HepG2 (cell line): ENCODE results near the gene SSNA1. TPM values are rescaled to one million over a fixed set of nuclear protein-coding genes. Genes with fewer than 3 reads are reported as not detected.
A peak's percentile ranks its signal among the peaks of the same experiment; 100 is the strongest.

Experiments used
- AKAP8 ChIP-seq: sonication (generic); formaldehyde crosslinking; IDR thresholded peaks from 2 replicates; pipeline ENCODE4 v1.5.1; 2020; ENCODE audit warnings: mild to moderate bottlenecking, missing genetic modification reagents
- CHD2 ChIP-seq: IDR thresholded peaks from 2 replicates; pipeline ENCODE4 v1.6.1; 2011; ENCODE audit warnings: low read depth, low read length, improper control_type of control experiment
- HMGA1 ChIP-seq: sonication (generic); formaldehyde crosslinking; conservative IDR thresholded peaks from 2 replicates; pipeline ENCODE4 v1.4.0; 2020; ENCODE audit warnings: missing genetic modification reagents
- LCORL ChIP-seq, 2 experiments: fragments of 450-650 bp in 1 of 2; sonication (generic) in 1 of 2; formaldehyde crosslinking in 1 of 2; IDR thresholded peaks; 2 replicates each; pipeline versions ENCODE4 v1.5.0 to v1.6.1; 2017 to 2020; ENCODE audit warnings: antibody characterized with exemption in 1 of 2, missing genetic modification reagents in 1 of 2
- MED8 ChIP-seq: sonication (generic); formaldehyde crosslinking; IDR thresholded peaks from 2 replicates; pipeline ENCODE4 v1.8.1; 2023; ENCODE audit warnings: mild to moderate bottlenecking, missing genetic modification reagents; ENCODE audit not compliant: insufficient replicate concordance
- NKX3-1 ChIP-seq: sonication (generic); formaldehyde crosslinking; IDR thresholded peaks from 2 replicates; pipeline ENCODE4 v1.5.0; 2020; ENCODE audit warnings: missing genetic modification reagents
- RXRA ChIP-seq: sonication (generic); formaldehyde crosslinking; IDR thresholded peaks from 2 replicates; pipeline ENCODE4 v1.5.1; 2020; ENCODE audit warnings: missing genetic modification reagents
- STAG1 ChIP-seq: sonication (generic); formaldehyde crosslinking; IDR thresholded peaks from 2 replicates; pipeline ENCODE4 v1.4.0; 2020; ENCODE audit warnings: missing genetic modification reagents
- TEAD3 ChIP-seq: optimal IDR thresholded peaks from 2 replicates; pipeline ENCODE3; 2016; ENCODE audit warnings: borderline replicate concordance
- U2AF2 ChIP-seq: fragments of 200-400 bp; formaldehyde crosslinking; IDR thresholded peaks from 2 replicates; pipeline ENCODE4 v1.6.1; 2017; ENCODE audit warnings: low read depth, mild to moderate bottlenecking, low read length
- ZMYM3 ChIP-seq: sonication (generic); formaldehyde crosslinking; IDR thresholded peaks from 2 replicates; pipeline ENCODE4 v1.5.1; 2020; ENCODE audit warnings: mild to moderate bottlenecking, missing genetic modification reagents
- ZNF329 ChIP-seq: sonication (generic); formaldehyde crosslinking; IDR thresholded peaks from 2 replicates; pipeline ENCODE4 v1.9.0; 2021; ENCODE audit warnings: low read depth, mild to moderate bottlenecking, missing genetic modification reagents
- ZNF33B ChIP-seq: sonication (generic); formaldehyde crosslinking; IDR thresholded peaks from 2 replicates; pipeline ENCODE4 v1.5.1; 2020; ENCODE audit warnings: mild to moderate bottlenecking, missing genetic modification reagents
- ZNF431 ChIP-seq: sonication (generic); formaldehyde crosslinking; IDR thresholded peaks from 2 replicates; pipeline ENCODE4 v1.9.0; 2022; ENCODE audit warnings: missing genetic modification reagents, low read depth, mild to moderate bottlenecking, borderline replicate concordance
- ZNF557 ChIP-seq: sonication (generic); formaldehyde crosslinking; IDR thresholded peaks from 2 replicates; pipeline ENCODE4 v1.4.0; 2020; ENCODE audit warnings: missing genetic modification reagents
- ZSCAN25 ChIP-seq: sonication (generic); formaldehyde crosslinking; IDR thresholded peaks from 2 replicates; pipeline ENCODE4 v1.8.0; 2022; ENCODE audit warnings: mild to moderate bottlenecking, missing genetic modification reagents
- polyA plus RNA-seq, 8 experiments: library from polyadenylated mRNA; depleted of rRNA in 3 of 8; stranded (reverse) in 7 of 8; unstranded in 1 of 8; fragments of >200 nt; fragmentation: Illumina TruSeq in 4 of 8; extraction: Trizol in 4 of 8; gene quantifications; 2 replicates each; pipeline versions ENCODE4 v1.2.1 to v1.2.3, GENCODE V29; 2011 to 2016; ENCODE audit warnings: low read depth in 4 of 8, missing spikeins in 1 of 8, mixed read lengths in 1 of 8; ENCODE audit not compliant: insufficient read depth in 1 of 8
- total RNA-seq, 5 experiments: library from RNA; depleted of rRNA; stranded (reverse); fragments of >200 nt; fragmentation: Illumina TruSeq; extraction: Trizol; gene quantifications; 2 replicates each; pipeline ENCODE4 v1.2.3, GENCODE V29; 2016; ENCODE audit warnings: low read depth in 1 of 5
- TF ChIP-seq, protein P1 (sequence below): sonication (generic); formaldehyde crosslinking; IDR thresholded peaks from 2 replicates; pipeline ENCODE4 v1.8.1; 2023; ENCODE audit warnings: mild to moderate bottlenecking, missing genetic modification reagents, borderline replicate concordance
- TF ChIP-seq, protein P2 (sequence below): sonication (generic); formaldehyde crosslinking; conservative IDR thresholded peaks from 2 replicates; pipeline ENCODE4 v1.4.0; 2020; ENCODE audit warnings: missing genetic modification reagents
- TF ChIP-seq, protein P3 (sequence below): IDR thresholded peaks from 2 replicates; pipeline ENCODE4 v1.6.1; 2016; ENCODE audit warnings: low read depth, control low read depth
- TF ChIP-seq, protein P4 (sequence below): sonication (generic); formaldehyde crosslinking; IDR thresholded peaks from 2 replicates; pipeline ENCODE4 v1.5.0; 2020; ENCODE audit warnings: missing genetic modification reagents
- TF ChIP-seq, protein P5 (sequence below): sonication (generic); formaldehyde crosslinking; IDR thresholded peaks from 2 replicates; pipeline ENCODE4 v1.5.0; 2020; ENCODE audit warnings: missing genetic modification reagents
- TF ChIP-seq, protein P6 (sequence below): sonication (generic); formaldehyde crosslinking; IDR thresholded peaks from 2 replicates; pipeline ENCODE4 v1.9.0; 2021; ENCODE audit warnings: missing genetic modification reagents, mild to moderate bottlenecking, borderline replicate concordance

SSNA1 gene
- total and polyA plus RNA-seq, 2 of the 13 experiments (the other 11 are each of a cell fraction or from before 2014, with no cell fraction given), result 35.9 to 49.4 TPM

DNA sequence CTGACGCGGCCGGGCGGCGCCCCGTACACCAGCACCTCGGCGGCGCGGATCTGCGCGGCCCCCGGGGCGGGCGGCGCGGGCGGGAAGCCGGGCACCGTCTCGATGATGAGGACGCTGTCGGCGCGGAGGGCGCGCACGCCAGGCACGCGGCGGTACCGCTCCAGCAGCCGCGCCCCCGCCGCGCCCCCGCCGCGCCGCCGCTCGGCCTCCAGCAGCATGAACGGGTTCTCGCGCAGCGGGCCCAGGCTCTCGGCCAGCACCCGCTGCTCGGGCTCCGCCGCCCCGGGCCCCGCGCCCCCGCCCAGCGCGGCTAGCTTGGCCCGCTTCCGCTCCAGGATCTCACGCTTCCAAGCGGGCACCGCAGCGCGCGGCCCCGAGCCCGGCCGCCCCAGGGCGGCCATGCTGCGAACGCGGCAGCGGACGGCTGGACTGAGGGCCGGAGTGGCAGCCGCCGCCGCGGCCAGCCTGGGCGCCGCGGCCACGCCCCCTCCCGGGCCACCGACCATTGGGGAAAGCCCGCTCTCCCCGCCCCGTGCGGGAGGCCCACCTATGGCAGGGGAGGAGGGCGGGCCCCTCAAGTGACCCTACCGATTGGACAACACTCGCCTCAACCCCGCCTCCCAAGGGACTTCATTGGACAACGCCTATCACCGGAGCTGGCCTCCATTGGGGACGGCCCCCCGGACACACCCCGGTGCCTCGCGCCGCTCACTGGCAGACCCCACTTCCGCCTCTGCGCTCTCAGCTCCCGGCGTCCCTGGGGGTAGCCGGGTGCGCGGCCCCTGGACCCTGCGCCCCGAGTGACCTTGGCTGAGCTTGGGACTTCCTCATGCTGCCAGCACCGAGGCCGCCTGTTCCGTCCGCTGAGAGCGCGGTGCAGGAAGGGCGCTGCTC is 12.1 kb downstream of the SSNA1 start, which contains the start of gene TPRN (continued):
- TF ChIP-seq ZMYM3 (CRISPR knock-in tag) (peak; percentile 62; the same call in 1 of the 2 replicates), ZNF329 (CRISPR knock-in tag) (no peak), TEAD3 (CRISPR knock-in tag) (peak; percentile 43), ZSCAN25 (CRISPR knock-in tag) (0 out of 2 replicates have a peak, but pooled peaks have one; percentile 31), U2AF2 (no peak), MED8 (no peak), STAG1 (CRISPR knock-in tag) (0 out of 2 replicates have a peak, but pooled peaks have one; percentile 10), NKX3-1 (no peak), HMGA1 (CRISPR knock-in tag) (no peak), AKAP8 (CRISPR knock-in tag) (peak; percentile 94), RXRA (peak; percentile 97), ZNF33B (CRISPR knock-in tag) (peak; percentile 28; the same call in 1 of the 2 replicates), LCORL (IDR thresholded peaks at IDR 0.05) (no peak), LCORL (CRISPR knock-in tag; IDR thresholded peaks at IDR 0.05) (peak; percentile 90), ZNF557 (CRISPR knock-in tag) (no peak), ZNF431 (CRISPR knock-in tag) (no peak), CHD2 (no peak)
- TF ChIP-seq, protein P1, sequence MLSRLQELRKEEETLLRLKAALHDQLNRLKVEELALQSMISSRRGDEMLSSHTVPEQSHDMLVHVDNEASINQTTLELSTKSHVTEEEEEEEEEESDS (CRISPR knock-in tag), result no peak
- TF ChIP-seq, protein P2, sequence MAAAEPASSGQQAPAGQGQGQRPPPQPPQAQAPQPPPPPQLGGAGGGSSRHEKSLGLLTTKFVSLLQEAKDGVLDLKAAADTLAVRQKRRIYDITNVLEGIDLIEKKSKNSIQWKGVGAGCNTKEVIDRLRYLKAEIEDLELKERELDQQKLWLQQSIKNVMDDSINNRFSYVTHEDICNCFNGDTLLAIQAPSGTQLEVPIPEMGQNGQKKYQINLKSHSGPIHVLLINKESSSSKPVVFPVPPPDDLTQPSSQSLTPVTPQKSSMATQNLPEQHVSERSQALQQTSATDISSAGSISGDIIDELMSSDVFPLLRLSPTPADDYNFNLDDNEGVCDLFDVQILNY (CRISPR knock-in tag), result 0 out of 2 replicates have a peak, but pooled peaks have one; percentile 29
- TF ChIP-seq, protein P3, sequence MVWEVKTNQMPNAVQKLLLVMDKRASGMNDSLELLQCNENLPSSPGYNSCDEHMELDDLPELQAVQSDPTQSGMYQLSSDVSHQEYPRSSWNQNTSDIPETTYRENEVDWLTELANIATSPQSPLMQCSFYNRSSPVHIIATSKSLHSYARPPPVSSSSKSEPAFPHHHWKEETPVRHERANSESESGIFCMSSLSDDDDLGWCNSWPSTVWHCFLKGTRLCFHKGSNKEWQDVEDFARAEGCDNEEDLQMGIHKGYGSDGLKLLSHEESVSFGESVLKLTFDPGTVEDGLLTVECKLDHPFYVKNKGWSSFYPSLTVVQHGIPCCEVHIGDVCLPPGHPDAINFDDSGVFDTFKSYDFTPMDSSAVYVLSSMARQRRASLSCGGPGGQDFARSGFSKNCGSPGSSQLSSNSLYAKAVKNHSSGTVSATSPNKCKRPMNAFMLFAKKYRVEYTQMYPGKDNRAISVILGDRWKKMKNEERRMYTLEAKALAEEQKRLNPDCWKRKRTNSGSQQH (CRISPR knock-in tag), result peak; percentile 68; the same call in 1 of the 2 replicates
- TF ChIP-seq, protein P4, sequence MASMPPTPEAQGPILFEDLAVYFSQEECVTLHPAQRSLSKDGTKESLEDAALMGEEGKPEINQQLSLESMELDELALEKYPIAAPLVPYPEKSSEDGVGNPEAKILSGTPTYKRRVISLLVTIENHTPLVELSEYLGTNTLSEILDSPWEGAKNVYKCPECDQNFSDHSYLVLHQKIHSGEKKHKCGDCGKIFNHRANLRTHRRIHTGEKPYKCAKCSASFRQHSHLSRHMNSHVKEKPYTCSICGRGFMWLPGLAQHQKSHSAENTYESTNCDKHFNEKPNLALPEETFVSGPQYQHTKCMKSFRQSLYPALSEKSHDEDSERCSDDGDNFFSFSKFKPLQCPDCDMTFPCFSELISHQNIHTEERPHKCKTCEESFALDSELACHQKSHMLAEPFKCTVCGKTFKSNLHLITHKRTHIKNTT (CRISPR knock-in tag), result no peak
- TF ChIP-seq, protein P5, sequence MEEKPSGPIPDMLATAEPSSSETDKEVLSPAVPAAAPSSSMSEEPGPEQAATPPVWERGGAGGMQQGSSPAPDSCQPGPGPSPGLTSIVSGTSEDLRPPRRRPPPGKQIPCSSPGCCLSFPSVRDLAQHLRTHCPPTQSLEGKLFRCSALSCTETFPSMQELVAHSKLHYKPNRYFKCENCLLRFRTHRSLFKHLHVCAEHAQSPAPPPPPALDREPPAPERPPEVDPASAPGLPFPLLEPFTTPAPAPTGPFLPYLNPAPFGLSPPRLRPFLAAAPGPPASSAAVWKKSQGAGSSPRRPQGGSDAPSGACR (CRISPR knock-in tag), result peak; percentile 70; the same call in 1 of the 2 replicates
- TF ChIP-seq, protein P6, sequence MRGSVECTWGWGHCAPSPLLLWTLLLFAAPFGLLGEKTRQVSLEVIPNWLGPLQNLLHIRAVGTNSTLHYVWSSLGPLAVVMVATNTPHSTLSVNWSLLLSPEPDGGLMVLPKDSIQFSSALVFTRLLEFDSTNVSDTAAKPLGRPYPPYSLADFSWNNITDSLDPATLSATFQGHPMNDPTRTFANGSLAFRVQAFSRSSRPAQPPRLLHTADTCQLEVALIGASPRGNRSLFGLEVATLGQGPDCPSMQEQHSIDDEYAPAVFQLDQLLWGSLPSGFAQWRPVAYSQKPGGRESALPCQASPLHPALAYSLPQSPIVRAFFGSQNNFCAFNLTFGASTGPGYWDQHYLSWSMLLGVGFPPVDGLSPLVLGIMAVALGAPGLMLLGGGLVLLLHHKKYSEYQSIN (CRISPR knock-in tag), result no peak
